GM21423 (cell line): ENCODE data around the gene ABCF3.
A peak's percentile ranks its signal among the peaks of the same experiment; 100 is the strongest.

Source experiments
- ATAC-seq: cut with Tn5 transposase; IDR thresholded peaks from one replicate; pipeline ENCODE4 v1.9.1; 2021; ENCODE audit warnings: mild to moderate bottlenecking, moderate library complexity; ENCODE audit not compliant: unreplicated experiment

Gene ABCF3

DNA sequence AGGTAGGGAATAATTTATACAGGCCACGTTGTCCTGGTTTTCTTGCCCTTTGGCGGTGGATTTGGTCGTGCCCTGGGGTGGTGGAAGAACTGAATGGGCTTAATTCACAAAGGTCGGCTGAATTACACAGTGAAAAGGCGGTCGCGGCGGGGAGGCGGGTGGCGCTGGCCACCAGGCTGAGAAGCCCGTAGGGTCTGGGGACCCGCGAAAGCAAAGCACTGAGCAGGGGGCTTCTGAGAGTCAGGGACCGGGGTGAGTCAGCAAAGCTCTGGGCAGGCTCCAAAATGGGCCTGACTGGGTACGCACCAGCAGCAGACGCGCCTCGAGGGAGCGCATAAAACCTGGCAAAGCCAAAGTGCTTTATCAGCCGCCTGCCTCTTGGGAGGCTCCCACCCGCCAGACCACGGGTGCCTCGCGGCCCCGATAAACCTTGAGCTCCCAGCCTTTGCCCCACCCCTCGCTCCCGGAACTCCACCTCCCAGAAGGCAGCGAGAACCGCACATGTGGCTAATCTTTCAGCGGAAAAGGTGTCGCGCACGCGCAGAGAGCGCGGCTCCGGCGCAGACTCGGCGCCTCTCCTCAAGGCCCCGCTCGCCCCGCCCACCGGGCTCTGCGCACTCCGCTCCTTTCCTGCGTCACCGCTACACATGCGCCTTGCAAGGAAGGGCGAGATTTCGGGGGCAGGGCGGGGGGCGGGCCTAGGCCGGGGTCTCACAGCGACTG, 377 bp upstream of the ABCF3 start:
- ATAC-seq, result peak; percentile 88

DNA sequence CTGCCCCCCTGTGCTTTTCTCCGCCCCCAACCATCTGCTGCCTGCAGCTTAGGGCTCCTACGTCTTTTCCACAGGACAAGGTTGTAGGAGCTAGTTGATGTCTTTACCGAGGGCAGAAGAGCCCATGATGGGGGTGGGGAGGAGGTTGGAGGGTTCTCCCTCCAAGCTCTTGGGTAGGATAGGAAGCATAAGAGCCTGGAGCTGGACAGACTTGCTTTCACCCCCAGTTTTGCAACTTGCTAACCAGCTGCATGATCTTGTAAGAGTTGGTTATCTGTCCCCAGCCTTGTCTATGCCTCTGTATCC, 856 bp downstream of the ABCF3 start:
- no peak for ATAC-seq

DNA sequence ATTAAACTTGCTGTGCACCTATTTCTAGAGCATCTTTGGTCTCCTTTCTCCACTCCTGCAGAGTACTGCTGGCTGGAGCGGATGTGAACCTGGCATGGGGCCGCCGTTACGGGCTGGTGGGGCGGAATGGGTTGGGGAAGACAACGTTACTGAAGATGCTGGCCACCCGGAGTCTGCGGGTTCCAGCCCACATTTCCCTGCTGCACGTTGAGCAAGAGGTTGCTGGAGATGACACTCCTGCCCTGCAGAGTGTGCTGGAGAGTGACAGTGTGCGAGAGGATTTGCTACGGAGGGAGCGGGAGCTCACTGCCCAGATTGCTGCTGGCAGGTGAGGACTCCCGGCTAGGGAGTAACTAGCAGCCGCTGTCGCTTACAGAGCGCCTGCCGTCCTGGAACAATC, 2.1 kb downstream of the ABCF3 start:
- ATAC-seq, result no peak

DNA sequence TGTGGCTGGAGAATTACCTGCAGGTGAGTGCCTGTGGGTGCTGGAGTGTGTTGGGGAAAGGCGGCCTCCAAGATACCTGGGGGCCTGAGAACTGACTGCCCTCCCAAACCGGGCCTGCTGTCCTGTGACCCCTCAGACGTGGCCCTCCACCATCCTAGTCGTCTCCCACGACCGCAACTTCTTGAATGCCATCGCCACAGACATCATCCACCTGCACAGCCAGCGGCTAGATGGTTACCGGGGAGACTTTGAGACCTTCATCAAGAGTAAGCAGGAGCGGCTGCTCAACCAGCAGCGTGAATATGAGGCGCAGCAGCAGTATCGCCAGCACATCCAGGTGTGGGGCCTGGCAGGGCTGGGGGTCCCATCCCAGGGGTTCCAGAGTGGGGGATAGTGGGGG, 3.4 kb downstream of the ABCF3 start:
- ATAC-seq, result no peak

DNA sequence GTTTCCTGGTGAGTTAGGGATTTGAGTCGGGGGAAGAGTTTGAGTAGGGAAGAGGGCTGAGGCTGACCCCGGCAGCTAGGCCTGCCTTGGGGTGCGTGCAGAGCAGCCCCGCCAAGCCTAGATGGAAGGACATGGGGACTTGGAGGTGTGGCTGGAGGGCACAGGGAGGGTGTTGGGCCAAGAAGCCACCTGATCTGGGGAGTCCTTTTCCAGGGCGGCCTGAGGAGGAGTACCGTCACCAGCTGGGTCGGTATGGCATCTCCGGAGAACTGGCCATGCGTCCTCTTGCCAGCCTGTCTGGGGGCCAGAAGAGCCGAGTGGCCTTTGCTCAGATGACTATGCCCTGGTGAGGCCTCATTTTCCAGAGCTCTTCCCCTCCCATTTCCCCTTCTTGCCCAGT, 6.9 kb downstream of the ABCF3 start:
- ATAC-seq, result no peak

DNA sequence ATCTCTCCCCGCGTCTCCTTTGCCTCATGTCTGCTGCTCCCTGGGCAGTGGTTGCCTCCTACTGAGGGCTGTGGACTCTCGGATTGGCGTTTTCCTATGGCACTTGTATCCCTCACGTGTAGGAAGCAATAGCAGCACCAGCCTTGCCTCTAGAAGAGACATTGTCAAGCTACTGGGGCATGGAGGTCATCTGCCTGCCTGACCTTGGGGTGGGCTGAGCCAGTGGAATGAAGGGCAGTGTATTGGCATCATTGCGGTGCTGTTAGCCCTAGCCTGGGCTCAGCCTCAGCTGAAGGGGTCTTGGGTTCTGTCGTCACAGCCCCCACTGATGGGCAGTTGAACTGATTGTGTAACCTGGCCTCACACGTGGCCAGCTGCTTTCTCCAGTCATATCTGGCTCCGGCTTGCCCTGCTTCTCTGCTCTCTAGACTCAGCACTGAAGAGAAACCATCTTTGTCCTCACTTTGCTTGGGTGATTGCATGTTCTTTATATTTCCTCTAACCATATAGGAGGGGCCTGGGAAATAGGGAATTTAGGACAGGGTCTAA, 8.1 kb downstream of the ABCF3 start:
- no peak for ATAC-seq

DNA sequence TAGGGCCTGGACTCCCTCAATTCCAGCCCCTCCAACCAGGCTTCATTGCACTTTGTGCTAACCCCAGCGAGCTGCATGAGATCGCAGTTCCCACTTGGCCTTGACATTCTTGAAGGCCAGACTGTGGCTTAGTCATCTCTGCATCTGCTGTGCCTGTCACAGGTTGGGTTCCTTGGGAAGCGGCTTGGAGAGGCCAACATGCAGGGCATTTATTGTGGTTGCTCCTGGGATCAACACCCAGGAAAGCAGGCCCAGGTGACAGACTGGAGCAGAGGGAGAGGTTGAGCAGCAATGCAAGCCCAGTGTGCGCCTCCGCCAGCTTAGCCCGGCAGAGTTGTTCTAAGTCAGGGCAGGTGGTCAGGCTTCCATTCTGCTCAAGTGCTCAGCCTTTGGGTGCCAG, 10.5 kb downstream of the ABCF3 start:
- no peak for ATAC-seq

DNA sequence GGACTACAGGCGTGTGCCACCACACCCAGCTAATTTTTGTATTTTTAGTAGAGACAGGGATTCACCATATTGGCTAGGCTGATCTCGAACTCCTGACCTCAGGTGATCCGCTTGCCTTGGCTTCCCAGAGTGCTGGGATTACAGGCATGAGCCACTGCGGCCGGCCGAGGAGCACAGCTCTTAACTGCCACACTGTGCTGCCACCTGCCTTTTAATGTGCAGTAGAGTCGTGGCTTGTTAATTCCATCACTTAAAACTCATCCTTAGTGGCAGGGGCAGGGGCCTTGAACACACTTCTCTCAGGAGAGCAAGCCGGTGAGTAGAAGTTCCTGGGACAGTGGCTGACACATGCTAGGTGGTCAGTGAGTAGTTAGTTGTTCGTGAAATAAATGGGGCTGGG, 12.5 kb downstream of the ABCF3 start:
- no peak for ATAC-seq

DNA sequence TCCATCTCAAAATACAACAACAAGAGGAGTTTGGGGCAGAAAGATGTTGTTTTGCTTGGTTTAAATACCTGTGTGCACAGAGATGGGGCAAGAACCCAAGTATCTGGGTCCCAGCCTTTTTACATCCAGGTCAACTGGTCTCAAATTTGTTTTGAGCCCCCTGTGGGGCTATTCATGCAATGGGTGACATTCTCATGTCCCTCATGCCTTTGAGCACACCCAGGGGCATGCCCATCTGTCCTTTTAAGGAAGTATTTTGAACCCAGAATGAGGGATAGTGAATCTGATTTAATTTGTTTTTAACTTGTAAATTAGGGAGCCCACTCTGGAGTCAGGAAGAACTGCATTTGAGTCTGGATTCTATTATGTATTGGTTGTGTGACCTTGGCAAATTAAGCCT, 14.8 kb downstream of the ABCF3 start:
- ATAC-seq, result no peak

DNA sequence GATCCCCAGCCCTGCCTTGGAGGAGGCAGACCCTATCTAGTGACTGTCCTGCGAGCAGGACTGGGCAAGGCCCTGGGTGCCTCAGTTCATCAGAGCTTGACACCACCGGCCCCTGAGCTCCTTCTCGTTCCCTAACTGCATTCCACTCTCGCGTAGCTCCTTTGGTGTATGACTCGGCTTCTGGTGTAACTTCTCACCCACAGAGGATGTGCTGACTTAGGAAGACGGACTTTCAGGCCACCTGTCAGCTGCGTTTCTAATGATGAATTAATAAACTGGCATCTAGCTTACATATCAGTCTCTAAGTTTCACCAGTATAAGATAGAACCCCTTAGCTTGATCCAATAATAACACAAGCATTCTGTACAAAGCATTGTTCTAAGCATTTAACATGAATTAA, 17.5 kb downstream of the ABCF3 start:
- ATAC-seq, result no peak

DNA sequence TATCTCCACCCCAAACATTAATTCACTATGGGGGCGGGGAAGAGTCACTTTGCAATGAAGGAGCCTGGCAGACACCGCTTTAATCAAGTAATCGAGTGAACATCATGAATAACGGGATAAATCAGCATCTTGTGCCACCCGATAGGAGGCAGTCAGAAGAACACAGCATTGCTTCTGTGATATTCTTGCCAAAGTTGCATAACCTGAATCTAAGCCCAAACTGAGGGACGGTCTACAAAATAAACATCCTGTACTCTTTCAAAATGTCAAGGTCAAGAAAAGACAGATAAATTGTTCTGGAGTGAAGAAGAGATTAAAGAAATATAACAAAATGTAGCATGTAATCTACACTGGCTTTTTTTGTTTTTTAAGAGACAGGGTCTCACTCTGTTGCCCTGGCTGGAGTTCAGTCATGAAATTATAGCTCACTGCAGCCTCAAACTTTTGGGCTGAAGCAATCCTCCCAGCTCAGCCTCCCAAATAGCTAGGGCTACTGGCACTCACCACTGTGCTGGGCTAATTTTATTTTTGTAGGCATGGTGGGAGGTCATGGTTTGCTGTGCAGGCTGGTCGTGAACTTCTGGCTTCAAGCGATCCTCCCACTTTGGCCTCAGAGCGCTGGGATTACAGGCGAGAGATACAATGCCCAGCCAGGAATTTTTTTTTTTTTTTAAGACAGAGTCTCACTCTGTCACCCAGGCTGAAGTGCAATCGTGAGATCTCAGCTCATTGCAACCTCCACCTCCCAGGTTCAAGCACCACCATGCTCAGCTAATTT, 23.3 kb downstream of the ABCF3 start:
- ATAC-seq, result no peak

DNA sequence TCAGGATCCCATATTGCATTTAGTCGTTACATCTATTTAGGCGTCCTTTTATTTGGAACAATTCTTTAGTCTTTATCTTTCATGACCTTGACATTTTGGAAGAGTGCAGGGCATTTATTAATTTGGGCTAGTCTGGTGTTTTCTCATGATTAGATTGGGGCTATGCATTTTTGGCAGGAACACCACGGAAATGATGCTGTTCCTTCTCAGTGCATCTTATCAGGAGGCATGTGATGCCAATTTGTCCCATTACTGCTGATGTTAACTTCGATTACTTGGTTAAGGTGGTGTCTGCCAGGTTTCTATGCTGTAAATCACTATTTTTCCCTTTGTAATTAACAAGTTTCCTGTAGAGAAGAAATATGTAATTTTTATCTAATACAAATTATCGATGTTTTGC, 25.3 kb downstream of the ABCF3 start:
- no peak for ATAC-seq

DNA sequence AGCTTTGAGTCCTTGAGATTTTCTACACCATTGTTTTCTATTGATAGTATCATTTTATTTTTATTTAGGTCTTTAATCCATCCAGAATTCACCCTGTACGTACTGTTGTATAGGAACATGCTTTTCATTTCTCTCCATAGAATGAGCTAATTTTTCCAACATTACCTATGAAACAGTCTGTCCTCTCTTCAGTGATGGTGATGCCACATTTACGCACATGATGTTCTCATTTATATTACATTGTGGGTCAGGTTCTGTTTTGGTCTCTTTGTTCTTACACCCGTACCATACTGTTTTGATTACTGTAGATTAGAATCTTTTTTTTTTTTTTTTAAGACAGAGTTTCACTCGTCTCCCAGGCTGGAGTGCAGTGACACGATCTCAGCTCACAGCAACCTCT, 25.7 kb downstream of the ABCF3 start:
- ATAC-seq, result no peak

DNA sequence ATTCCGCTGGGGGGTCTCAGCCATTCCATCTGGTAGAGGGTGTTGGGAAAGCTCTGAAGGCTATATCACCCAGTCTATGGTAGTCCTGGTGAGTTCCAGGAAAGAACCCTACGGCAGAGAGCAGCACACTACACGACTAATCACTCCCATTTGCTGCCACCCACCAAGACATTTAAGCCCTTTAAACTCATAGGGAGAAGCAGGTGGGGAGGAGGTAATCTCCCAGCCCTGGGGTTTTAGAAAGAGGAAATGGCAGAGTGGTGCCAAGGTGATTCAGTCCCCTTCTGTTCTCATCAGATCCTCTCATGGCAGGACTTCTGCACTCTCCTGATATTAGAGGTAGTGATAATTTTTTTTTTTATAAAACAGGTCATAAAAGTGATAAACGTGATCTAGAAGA, 32.8 kb downstream of the ABCF3 start:
- ATAC-seq, result no peak

DNA sequence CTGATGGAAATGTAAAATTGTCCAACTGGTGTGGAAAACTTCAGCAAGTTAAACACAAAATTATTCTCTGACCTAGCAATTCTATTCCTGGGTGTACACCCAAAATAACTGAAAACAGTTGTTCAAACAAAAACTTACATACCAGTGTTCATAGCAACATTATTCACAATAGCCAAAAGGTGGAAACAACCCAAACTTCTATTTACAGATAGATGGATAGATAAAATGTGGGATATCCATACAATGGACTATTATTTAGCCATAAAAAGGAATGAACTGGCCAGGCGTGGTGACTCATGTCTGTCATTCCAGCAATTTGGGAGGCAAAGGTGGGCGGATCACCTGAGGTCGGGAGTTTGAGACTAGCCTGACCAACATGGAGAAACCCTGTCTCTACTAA, 36.5 kb downstream of the ABCF3 start:
- no peak for ATAC-seq

DNA sequence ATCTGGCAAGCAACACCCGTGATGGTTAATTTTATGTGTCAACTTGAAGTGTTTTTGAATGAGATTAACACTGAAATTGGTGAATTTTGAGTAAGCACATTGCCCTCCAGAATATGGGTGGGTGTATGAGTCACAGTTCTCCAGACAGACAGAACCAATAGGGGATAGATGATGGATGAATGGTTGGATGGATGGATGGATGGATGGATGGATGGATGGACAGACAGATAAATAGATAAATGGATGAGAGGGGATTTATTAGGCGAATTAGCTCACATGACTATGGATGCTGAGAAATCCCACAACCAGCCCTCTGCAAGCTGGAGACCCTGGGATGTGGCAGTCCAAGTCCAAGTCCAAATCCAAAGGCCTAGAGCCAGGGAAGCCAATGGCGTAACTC, 37.9 kb downstream of the ABCF3 start:
- ATAC-seq, result no peak

DNA sequence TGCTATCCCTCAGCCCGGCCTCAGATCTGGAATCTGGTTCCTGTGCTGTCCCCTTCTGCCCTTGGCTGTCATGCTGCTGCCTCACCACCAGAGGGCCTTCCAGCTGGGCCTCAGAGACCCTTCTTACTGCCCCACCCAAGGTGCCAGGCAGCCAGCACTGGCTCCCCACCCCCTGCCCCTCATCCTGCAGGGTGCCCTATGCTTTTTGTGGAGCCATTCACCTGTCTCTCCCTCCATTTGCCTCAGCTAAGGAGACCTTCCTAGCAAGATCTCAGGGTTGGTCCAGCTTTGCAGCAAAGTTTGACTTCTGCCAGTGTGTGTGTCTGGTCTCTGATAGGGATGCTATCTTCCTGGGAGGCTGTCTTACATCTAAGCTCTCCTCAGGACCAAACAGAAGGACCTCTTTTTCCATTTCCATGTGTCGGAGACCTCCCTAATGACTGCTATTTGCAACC, 41.5 kb downstream of the ABCF3 start:
- no peak for ATAC-seq

DNA sequence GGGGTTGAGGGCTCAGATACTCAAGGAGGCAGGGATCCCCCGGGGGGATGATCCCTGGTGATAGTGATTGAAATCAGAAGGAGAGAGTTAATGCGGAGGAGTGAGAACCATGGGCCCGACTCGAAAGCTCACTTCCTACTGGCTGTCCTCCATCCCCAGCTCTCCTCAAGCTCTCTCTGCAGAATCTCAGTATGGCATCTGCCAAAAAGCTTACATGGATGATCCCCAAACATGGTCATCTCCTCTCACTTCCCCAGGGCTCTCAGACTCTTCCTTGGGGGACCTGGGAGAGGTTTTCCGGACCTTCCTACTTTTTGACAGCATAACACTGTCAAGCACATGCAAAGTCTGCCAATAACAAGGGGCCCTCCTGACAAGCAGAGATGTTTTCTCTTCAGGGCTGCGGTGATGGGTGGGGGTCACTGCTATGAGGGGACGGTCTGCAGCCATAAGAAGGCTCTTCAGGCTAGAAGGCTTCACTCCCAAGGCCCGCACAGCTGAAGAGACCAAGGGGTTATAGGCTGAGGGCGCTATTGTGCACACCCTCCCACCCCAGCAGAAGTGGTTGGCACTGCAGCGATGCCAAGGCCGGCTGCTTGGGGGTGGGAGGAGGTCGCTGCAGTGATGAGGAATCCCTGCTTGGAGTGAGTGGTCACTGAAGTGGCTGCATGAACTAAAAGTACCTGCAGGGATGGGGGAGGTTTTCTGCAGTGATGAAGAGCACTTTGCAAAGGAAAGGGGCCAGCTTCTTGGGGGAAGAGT, 42.6 kb downstream of the ABCF3 start:
- ATAC-seq, result no peak

DNA sequence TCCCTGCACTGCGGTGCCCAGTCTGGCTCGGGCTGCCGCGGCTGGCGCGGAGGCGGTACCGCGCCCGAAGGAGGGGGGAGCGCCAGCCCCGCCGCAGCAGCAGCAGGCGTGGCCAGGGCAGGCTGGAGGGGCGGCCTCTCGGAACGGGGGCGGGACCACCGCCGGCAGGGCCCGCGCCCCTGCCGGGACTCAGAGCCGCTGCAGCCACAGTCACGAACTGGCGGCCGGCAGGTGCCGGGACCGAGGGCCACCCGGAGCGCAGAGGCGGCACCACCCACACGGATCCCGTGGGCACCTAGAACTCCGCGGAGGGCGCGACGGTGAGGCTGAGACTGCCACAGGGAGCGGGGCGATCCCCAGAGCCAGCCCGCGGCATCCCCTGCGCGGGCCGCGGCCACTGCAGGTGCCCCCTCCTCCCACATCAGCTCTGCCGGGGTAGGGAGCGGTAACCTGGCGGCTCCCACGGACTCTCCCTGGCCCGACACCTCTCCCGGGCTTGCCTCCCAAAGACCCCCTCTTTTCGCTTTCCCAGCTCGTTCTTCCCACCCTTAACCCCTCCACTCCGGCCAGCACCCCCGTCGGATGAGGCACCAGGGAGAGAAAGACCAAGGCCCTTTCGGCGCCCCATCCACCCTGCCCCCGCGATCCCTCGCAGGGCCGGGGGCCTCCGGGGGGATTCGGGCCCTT, 43.5 kb downstream of the ABCF3 start, which contains the start of gene VWA5B2:
Gene VWA5B2, plus strand, starts transcription at position 192 of the 687 bp plus-strand sequence. CDS start 944 bp downstream, outside the sequence.
- peak; percentile 85 for ATAC-seq

DNA sequence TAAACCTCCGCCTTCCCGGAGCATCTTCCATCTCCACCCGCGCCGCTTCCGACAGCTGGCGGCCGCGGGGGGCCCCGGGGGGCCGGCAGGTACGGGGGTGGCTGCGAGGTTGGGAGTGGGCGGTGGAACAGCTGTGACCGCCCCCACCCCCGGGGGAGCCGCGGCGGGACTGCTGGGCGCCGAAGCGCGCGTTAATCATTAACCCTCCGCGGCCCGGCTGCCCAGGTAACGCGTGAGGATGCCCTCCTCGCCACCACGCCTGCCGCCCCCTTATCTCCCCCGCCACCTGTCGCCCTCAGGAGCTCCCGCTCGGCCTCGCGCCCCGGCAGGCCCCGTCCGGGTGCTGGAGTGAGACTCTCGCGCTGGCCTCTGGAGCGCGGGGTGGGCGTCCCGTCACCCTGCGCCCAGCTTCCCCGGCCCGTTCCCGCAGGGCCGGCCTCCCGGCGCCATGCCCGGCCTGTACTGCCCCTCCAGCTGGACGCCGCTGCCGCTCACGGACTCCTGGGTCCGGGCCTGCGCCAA, 44.1 kb downstream of the ABCF3 start:
- ATAC-seq, result no peak
